B cell (primary cell): ENCODE data around the gene FYCO1.

Experiments
- EZH2 ChIP-seq: IDR thresholded peaks from 2 replicates; pipeline ENCODE4 v1.6.1; 2012; ENCODE audit warnings: borderline replicate concordance, low read depth, mild to moderate bottlenecking, moderate library complexity, low read length; ENCODE audit not compliant: insufficient read depth, poor library complexity, severe bottlenecking
- TF ChIP-seq, protein P1 (sequence below): fragments of 200-600 bp; IDR thresholded peaks from one replicate; pipeline ENCODE4 v1.8.0; 2022; ENCODE audit warnings: antibody characterized with exemption, mild to moderate bottlenecking

DNA sequence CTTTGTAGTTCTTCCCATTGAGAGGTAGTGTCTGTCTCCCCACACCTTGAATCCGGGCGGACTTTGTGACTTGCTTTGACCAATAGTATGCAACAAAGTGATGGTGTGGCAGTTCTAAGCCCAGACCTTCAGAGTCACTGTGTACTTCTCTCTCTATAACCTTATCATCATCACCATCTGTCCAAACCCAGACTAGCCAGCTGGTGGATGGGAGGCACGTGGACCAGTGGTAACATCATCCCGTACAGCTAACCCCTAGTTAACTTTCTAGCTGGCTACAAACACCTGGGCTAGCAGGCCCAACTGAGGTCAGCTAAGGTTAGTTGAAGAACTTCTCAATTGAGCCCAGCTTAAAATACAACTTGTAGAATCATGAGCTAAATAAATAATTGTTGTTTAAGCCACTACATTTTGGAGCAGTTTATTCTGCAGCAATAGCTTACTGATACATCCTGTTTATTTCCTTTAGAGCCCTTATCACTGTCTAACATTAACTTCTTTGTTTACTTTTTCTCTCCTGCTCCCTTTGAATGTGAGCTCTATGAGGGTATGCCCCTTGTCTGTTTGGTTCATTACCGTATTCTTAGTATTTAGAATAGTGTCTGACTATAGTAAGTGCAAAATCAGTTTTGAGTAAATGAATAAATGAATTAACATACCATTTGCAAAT is 120.8 kb downstream of the FYCO1 start:
- TF ChIP-seq, protein P1, sequence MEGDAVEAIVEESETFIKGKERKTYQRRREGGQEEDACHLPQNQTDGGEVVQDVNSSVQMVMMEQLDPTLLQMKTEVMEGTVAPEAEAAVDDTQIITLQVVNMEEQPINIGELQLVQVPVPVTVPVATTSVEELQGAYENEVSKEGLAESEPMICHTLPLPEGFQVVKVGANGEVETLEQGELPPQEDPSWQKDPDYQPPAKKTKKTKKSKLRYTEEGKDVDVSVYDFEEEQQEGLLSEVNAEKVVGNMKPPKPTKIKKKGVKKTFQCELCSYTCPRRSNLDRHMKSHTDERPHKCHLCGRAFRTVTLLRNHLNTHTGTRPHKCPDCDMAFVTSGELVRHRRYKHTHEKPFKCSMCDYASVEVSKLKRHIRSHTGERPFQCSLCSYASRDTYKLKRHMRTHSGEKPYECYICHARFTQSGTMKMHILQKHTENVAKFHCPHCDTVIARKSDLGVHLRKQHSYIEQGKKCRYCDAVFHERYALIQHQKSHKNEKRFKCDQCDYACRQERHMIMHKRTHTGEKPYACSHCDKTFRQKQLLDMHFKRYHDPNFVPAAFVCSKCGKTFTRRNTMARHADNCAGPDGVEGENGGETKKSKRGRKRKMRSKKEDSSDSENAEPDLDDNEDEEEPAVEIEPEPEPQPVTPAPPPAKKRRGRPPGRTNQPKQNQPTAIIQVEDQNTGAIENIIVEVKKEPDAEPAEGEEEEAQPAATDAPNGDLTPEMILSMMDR = no peak
- TF ChIP-seq EZH2 = no peak
